HEK293 (cell line): ENCODE results near the gene MAP3K5.
A peak's percentile ranks its signal among the peaks of the same experiment; 100 is the strongest.

Source experiments
- CTCF ChIA-PET: fragments of 350-600 bp; formaldehyde crosslinking; extraction: SDS; loops from one replicate; lab custom pipeline; 2021; ENCODE audit warnings: antibody characterized with exemption; lab: Yijun Ruan, JAX
- POLR2A ChIA-PET: fragments of 300-600 bp; formaldehyde crosslinking; extraction: SDS; loops from one replicate; lab custom pipeline; 2020; ENCODE audit warnings: antibody characterized with exemption, inconsistent platforms; lab: Yijun Ruan, JAX
- H3K27ac ChIP-seq: fragments of 200-500 bp; sonication (Bioruptor generic); 2 replicates; pipeline ENCODE4 v1.5.1; 2014; ENCODE audit warnings: low read depth, low read length, control low read depth, inconsistent platforms; ENCODE audit errors: extremely low read depth
- H3K36me3 ChIP-seq, 2 experiments: fragments of 200-500 bp in 1 of 2; sonication (Bioruptor generic) in 1 of 2; 1 replicate in 1 of 2; 2 replicates in 1 of 2; pipeline ENCODE4 v1.5.1; 2014 to 2017; ENCODE audit warnings: inconsistent platforms in 2 of 2, low read length in 2 of 2; ENCODE audit not compliant: control insufficient read depth in 2 of 2, insufficient read depth in 1 of 2
- H3K4me1 ChIP-seq: fragments of 200-500 bp; sonication (Bioruptor generic); 2 replicates; pipeline ENCODE4 v1.5.1; 2014; ENCODE audit warnings: mild to moderate bottlenecking, low read length, inconsistent platforms; ENCODE audit not compliant: control insufficient read depth, insufficient read depth
- H3K4me3 ChIP-seq: 2 replicates; pipeline ENCODE4 v1.5.1; 2011; ENCODE audit warnings: low read depth, mild to moderate bottlenecking, control low read depth, low read length, moderate library complexity
- H3K9me3 ChIP-seq: fragments of 200-500 bp; sonication (Bioruptor generic); 2 replicates; pipeline ENCODE4 v1.5.1; 2014; ENCODE audit warnings: low read depth, low read length, inconsistent platforms; ENCODE audit not compliant: control insufficient read depth, insufficient read depth
- GLI4 ChIP-seq: fragments of 450-650 bp; formaldehyde crosslinking; IDR thresholded peaks from 2 replicates; pipeline ENCODE4 v1.5.1; 2016; ENCODE audit warnings: missing biosample characterization, missing genetic modification characterization
- SETDB1 ChIP-seq: IDR thresholded peaks from one replicate; pipeline ENCODE4 v1.6.1; 2017; ENCODE audit warnings: mild to moderate bottlenecking, low read length, moderate library complexity, mixed read lengths; ENCODE audit not compliant: insufficient read length
- ZNF184 ChIP-seq: fragments of 450-650 bp; IDR thresholded peaks from 2 replicates; pipeline ENCODE4 v1.5.1; 2018; ENCODE audit warnings: missing biosample characterization, mild to moderate bottlenecking, missing genetic modification characterization
- ZNF433 ChIP-seq: fragments of 450-650 bp; formaldehyde crosslinking; IDR thresholded peaks from 2 replicates; pipeline ENCODE4 v1.5.1; 2016; ENCODE audit warnings: missing biosample characterization, missing genetic modification characterization, low read depth
- ZNF548 ChIP-seq: fragments of 450-650 bp; formaldehyde crosslinking; IDR thresholded peaks from 2 replicates; pipeline ENCODE4 v1.5.1; 2016; ENCODE audit warnings: missing biosample characterization, missing genetic modification characterization
- ZNF571 ChIP-seq: fragments of 450-650 bp; formaldehyde crosslinking; IDR thresholded peaks from 2 replicates; pipeline ENCODE4 v1.5.0; 2017; ENCODE audit warnings: missing biosample characterization, missing genetic modification characterization
- ZNF585B ChIP-seq: fragments of 450-650 bp; formaldehyde crosslinking; IDR thresholded peaks from 2 replicates; pipeline ENCODE4 v1.5.1; 2016; ENCODE audit warnings: missing biosample characterization, missing genetic modification characterization
- ZNF76 ChIP-seq: fragments of 450-650 bp; formaldehyde crosslinking; IDR thresholded peaks from 2 replicates; pipeline ENCODE4; 2016; ENCODE audit warnings: low read depth, missing biosample characterization, missing genetic modification characterization, borderline replicate concordance
- TF ChIP-seq, protein P1 (sequence below): fragments of 450-650 bp; formaldehyde crosslinking; IDR thresholded peaks from 2 replicates; pipeline ENCODE4 v1.5.1; 2017; ENCODE audit warnings: missing biosample characterization, missing genetic modification characterization
- TF ChIP-seq, protein P2 (sequence below): fragments of 450-650 bp; formaldehyde crosslinking; IDR thresholded peaks from 2 replicates; pipeline ENCODE4 v1.5.1; 2016; ENCODE audit warnings: missing biosample characterization, missing genetic modification characterization
- TF ChIP-seq, protein P3 (sequence below): fragments of 450-650 bp; IDR thresholded peaks from 2 replicates; pipeline ENCODE4 v1.5.1; 2018; ENCODE audit warnings: missing biosample characterization, mild to moderate bottlenecking, missing genetic modification characterization
- TF ChIP-seq, protein P4 (sequence below): fragments of 450-650 bp; formaldehyde crosslinking; IDR thresholded peaks from 2 replicates; pipeline ENCODE4 v1.5.1; 2016; ENCODE audit warnings: missing biosample characterization, missing genetic modification characterization
- TF ChIP-seq, protein P5 (sequence below): fragments of 450-650 bp; formaldehyde crosslinking; IDR thresholded peaks from 2 replicates; pipeline ENCODE4 v1.5.0; 2017; ENCODE audit warnings: missing biosample characterization, missing genetic modification characterization, borderline replicate concordance

Gene MAP3K5

DNA sequence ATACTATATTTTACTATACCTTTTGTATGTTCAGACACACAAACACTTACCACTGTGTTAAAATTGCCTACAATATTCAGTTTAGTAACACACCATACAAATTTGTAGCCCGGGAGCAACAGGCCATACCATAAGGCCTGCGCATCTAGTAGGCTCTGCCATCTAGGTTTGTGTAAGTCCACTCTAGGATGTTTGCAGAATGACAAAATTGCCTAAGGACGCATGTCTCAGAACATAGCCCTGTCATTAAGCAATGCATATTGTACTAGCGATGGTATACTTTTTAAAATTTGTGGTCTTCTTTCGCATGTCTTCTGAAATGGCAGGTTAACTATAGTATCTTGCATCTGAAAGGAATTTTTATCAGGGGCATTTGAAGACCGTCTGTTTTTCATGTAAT lies 215.5 kb downstream of the MAP3K5 start:
- Histone ChIP-seq H3K27ac (no peak overlapping the region), H3K36me3 (peaks cover 0 to 29% of the 10 kb centered on the region in 2 experiments; a peak in 2 of 3 replicates), H3K4me3 (no peak overlapping the region), H3K9me3 (no peaks in the 10 kb centered on the region), H3K4me1 (no peaks in the 10 kb centered on the region)
- ChIA-PET POLR2A (no interaction called here), CTCF (no interaction called here)
- no peak for TF ChIP-seq GLI4 (tag by site-specific recombination)
- no peak for TF ChIP-seq ZNF571

DNA sequence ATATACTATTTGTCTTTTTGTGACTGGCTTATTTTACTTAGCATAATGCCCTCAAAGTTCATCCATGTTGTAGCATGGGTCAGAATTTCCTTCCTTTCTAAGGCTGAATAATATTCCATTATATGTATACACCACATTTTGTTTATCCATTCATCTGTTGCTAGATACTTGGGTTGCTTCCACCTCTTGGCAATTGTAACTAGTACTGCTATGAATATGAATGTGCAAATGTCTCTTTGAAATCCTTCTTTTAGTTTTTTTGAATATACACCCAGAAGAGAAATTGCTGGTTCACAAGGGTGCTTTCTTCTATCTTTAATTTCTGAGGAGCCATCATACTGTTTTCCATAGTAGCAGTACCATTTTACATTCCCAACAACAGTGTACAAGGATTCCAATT lies 220.8 kb downstream of the MAP3K5 start:
- POLR2A ChIA-PET: no interaction called here
- Histone ChIP-seq H3K4me1 (0 out of 2 replicates have a peak, but pooled peaks cover 2% of the 10 kb centered on the region), H3K4me3 (no peak overlapping the region)
- TF ChIP-seq, protein P1, sequence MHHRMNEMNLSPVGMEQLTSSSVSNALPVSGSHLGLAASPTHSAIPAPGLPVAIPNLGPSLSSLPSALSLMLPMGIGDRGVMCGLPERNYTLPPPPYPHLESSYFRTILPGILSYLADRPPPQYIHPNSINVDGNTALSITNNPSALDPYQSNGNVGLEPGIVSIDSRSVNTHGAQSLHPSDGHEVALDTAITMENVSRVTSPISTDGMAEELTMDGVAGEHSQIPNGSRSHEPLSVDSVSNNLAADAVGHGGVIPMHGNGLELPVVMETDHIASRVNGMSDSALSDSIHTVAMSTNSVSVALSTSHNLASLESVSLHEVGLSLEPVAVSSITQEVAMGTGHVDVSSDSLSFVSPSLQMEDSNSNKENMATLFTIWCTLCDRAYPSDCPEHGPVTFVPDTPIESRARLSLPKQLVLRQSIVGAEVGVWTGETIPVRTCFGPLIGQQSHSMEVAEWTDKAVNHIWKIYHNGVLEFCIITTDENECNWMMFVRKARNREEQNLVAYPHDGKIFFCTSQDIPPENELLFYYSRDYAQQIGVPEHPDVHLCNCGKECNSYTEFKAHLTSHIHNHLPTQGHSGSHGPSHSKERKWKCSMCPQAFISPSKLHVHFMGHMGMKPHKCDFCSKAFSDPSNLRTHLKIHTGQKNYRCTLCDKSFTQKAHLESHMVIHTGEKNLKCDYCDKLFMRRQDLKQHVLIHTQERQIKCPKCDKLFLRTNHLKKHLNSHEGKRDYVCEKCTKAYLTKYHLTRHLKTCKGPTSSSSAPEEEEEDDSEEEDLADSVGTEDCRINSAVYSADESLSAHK (tag by site-specific recombination): no peak
- TF ChIP-seq ZNF76 (tag by site-specific recombination): no peak
- TF ChIP-seq ZNF548 (tag by site-specific recombination): no peak
- TF ChIP-seq, protein P2, sequence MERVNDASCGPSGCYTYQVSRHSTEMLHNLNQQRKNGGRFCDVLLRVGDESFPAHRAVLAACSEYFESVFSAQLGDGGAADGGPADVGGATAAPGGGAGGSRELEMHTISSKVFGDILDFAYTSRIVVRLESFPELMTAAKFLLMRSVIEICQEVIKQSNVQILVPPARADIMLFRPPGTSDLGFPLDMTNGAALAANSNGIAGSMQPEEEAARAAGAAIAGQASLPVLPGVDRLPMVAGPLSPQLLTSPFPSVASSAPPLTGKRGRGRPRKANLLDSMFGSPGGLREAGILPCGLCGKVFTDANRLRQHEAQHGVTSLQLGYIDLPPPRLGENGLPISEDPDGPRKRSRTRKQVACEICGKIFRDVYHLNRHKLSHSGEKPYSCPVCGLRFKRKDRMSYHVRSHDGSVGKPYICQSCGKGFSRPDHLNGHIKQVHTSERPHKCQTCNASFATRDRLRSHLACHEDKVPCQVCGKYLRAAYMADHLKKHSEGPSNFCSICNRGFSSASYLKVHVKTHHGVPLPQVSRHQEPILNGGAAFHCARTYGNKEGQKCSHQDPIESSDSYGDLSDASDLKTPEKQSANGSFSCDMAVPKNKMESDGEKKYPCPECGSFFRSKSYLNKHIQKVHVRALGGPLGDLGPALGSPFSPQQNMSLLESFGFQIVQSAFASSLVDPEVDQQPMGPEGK (tag by site-specific recombination): no peak
- TF ChIP-seq, all 188 proteins: peak for 0
- no peaks in the 10 kb centered on the region for H3K9me3 ChIP-seq
- no peak overlapping the region for H3K27ac ChIP-seq
- CTCF ChIA-PET: no interaction called here
- peaks cover 0 to 7% of the 10 kb centered on the region in 2 experiments; a peak in 1 of 3 replicates for H3K36me3 ChIP-seq

DNA sequence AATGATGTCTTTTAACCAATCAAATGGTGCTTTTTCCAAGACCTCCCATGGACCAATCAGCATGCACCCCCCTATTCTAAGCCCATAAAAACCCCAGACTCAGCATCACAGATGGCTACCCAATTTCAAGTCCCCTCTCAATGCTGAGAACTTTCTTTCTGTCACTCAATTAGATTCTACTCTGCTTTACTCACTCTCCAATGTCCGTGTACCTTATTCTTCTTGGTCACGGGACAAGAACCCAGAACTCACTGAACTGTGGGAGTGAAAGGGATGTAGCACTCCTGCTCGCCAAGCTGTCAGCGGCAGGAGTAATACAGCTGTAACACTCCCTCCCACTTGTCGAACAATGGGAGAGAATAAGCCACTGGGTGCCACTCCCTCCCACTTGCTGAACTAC lies 221.2 kb downstream of the MAP3K5 start:
- ChIA-PET POLR2A (no interaction called here), CTCF (no interaction called here)
- peaks cover 6% of the 10 kb centered on the region; the same call in 1 of the 2 replicates for H3K4me1 ChIP-seq
- no peaks in the 10 kb centered on the region for H3K9me3 ChIP-seq
- peaks cover 0 to 7% of the 10 kb centered on the region in 2 experiments; a peak in 1 of 3 replicates for H3K36me3 ChIP-seq
- no peak overlapping the region for H3K4me3 ChIP-seq
- TF ChIP-seq, protein P3, sequence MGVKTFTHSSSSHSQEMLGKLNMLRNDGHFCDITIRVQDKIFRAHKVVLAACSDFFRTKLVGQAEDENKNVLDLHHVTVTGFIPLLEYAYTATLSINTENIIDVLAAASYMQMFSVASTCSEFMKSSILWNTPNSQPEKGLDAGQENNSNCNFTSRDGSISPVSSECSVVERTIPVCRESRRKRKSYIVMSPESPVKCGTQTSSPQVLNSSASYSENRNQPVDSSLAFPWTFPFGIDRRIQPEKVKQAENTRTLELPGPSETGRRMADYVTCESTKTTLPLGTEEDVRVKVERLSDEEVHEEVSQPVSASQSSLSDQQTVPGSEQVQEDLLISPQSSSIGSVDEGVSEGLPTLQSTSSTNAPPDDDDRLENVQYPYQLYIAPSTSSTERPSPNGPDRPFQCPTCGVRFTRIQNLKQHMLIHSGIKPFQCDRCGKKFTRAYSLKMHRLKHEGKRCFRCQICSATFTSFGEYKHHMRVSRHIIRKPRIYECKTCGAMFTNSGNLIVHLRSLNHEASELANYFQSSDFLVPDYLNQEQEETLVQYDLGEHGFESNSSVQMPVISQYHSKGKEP (tag by site-specific recombination): no peak
- TF ChIP-seq, protein P4, sequence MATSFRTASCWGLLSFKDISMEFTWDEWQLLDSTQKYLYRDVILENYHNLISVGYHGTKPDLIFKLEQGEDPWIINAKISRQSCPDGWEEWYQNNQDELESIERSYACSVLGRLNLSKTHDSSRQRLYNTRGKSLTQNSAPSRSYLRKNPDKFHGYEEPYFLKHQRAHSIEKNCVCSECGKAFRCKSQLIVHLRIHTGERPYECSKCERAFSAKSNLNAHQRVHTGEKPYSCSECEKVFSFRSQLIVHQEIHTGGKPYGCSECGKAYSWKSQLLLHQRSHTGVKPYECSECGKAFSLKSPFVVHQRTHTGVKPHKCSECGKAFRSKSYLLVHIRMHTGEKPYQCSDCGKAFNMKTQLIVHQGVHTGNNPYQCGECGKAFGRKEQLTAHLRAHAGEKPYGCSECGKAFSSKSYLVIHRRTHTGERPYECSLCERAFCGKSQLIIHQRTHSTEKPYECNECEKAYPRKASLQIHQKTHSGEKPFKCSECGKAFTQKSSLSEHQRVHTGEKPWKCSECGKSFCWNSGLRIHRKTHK (tag by site-specific recombination): no peak
- TF ChIP-seq ZNF184 (tag by site-specific recombination) (no peak), SETDB1 (peak; percentile 92), ZNF585B (tag by site-specific recombination) (no peak), ZNF571 (no peak), ZNF433 (tag by site-specific recombination) (no peak)
- TF ChIP-seq, protein P5, sequence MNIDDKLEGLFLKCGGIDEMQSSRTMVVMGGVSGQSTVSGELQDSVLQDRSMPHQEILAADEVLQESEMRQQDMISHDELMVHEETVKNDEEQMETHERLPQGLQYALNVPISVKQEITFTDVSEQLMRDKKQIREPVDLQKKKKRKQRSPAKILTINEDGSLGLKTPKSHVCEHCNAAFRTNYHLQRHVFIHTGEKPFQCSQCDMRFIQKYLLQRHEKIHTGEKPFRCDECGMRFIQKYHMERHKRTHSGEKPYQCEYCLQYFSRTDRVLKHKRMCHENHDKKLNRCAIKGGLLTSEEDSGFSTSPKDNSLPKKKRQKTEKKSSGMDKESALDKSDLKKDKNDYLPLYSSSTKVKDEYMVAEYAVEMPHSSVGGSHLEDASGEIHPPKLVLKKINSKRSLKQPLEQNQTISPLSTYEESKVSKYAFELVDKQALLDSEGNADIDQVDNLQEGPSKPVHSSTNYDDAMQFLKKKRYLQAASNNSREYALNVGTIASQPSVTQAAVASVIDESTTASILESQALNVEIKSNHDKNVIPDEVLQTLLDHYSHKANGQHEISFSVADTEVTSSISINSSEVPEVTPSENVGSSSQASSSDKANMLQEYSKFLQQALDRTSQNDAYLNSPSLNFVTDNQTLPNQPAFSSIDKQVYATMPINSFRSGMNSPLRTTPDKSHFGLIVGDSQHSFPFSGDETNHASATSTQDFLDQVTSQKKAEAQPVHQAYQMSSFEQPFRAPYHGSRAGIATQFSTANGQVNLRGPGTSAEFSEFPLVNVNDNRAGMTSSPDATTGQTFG (tag by site-specific recombination): no peak
- no peak overlapping the region for H3K27ac ChIP-seq
